VCaP (cell line): ENCODE measurements around the gene SCN2B.

Source experiments
- H3K27ac ChIP-seq: fragments of 450-650 bp; 2 replicates; pipeline ENCODE4 v1.5.1; 2017
- TF ChIP-seq, protein P1 (sequence below): fragments of 450-650 bp; conservative IDR thresholded peaks from 2 replicates; pipeline ENCODE4 v1.5.1; 2017; ENCODE audit warnings: mild to moderate bottlenecking, moderate library complexity

The SCN2B gene

GRCh38 chr11:118206391-118207031 lies 30.1 kb upstream of the SCN2B start:
- H3K27ac ChIP-seq: no peak overlapping the region

GRCh38 chr11:118205606-118206378 lies 29.4 kb upstream of the SCN2B start:
- TF ChIP-seq, protein P1, sequence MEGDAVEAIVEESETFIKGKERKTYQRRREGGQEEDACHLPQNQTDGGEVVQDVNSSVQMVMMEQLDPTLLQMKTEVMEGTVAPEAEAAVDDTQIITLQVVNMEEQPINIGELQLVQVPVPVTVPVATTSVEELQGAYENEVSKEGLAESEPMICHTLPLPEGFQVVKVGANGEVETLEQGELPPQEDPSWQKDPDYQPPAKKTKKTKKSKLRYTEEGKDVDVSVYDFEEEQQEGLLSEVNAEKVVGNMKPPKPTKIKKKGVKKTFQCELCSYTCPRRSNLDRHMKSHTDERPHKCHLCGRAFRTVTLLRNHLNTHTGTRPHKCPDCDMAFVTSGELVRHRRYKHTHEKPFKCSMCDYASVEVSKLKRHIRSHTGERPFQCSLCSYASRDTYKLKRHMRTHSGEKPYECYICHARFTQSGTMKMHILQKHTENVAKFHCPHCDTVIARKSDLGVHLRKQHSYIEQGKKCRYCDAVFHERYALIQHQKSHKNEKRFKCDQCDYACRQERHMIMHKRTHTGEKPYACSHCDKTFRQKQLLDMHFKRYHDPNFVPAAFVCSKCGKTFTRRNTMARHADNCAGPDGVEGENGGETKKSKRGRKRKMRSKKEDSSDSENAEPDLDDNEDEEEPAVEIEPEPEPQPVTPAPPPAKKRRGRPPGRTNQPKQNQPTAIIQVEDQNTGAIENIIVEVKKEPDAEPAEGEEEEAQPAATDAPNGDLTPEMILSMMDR: no peak
- no peak overlapping the region for H3K27ac ChIP-seq

More at GRCh38 chr11:118206391-118207031, 30.1 kb upstream of the SCN2B start:
- TF ChIP-seq, protein P1: no peak

DNA sequence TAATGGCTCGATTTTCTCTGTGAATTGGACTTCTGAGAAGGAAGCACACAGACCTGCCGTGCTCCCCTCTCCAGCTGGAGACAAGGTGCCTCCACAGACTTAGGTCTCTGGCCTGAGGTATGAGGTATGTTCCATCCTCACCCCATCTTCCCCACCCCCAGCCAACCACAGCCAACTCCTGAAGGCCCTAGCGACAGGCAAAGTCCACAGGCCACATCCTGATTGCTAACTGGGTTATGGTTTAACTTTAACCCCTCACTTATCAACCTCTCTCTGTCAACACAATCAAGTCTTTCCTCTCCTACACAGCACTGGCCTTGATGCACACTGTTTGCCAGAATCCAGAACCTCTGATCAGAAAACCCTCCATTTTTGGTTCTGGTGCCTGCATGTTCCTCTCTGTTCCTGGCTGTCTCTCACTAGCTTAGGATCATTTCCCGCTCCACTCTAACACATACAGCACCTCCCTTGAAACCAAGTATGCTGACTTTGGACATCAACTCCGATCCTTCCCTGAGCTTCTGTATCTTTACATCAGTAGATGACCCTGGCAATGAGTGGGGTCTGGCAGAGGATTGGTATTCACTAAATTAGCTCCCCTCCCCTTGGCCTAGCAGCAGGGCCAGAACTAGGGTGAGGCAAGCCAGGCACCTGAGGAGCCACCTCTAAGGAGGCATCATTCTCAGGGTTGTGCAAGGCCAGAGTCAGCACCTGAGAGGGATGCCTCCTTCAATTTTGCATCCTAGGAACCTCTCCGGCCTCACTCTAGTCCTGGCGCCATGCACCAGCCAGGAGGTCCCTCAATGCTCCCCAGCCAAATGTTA lies 26.4 kb upstream of the SCN2B start:
- H3K27ac ChIP-seq: no peak overlapping the region
- TF ChIP-seq, protein P1: no peak

DNA sequence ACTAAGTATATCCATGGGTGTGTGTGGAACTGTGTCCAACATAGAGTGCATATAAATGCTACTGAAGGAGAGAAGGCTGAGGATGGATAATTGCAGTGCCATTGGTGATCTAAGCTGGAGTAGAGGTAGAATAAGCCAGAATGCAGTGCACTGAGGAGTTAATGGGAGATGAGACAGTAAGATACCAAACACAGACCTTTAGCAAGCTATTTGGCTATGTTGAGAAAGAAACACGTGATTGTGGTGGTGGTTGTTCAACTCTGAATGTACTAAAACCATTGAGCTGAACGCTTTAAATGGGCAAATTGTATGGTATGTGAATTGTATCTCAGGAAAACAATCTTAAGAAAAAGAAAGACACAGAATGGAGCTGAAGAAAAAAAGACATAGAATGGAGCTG lies 25.5 kb upstream of the SCN2B start:
- TF ChIP-seq, protein P1: no peak
- no peak overlapping the region for H3K27ac ChIP-seq

- no peak overlapping the region for H3K27ac ChIP-seq
- TF ChIP-seq, protein P1: no peak
These were observed 24.7 kb upstream of the SCN2B start for GRCh38 chr11:118200901-118201680.

GRCh38 chr11:118200497-118200896 lies 24.1 kb upstream of the SCN2B start:
- TF ChIP-seq, protein P1: no peak
- H3K27ac ChIP-seq: no peak overlapping the region
